HS-27A (cell line): Measurements from ENCODE around the gene SLIT3.

Experiments used
- DNase-seq: peaks from one replicate; pipeline ENCODE4 v3.0.0-alpha.2; 2012; ENCODE audit warnings: low read depth, missing footprints

The SLIT3 gene

DNA sequence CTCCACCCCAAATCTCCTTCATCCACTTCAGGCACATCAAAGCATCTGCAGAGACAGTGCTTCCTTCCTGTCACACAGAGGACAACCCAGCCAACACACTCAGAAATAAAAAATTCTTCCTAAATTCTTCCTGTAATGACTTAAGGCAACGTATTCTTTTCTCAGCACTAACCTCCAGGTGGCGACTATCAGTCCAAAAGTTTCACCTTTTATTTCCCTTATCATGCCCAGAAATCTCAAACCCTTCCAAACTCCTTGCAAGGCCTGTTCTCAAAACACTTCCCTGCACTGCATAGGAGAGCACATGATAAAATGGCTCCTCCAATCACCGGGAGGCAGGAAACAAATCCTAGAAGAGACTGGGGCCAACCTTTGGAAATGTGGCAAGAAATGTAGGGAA, 35.1 kb downstream of the SLIT3 start:
- DNase-seq = no peak

DNA sequence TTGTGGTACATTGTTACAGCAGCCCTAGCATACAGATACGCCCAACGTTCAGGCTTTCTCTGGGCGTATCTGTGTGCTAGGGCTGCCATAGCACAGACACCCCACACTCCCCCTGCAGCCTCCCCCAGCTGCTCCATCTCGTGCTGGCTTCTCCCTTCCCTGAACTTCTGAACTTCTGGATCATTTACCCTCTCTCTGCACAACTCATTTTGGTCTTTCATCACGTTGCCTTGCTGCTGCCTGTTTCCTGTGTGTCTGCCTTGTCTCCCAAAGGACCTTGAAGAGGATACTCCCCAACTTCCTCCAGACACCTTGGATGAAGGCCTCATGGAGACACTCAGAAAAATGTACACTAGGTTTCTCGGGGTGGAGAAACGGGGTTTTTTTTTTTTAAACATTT, 37.3 kb downstream of the SLIT3 start:
- no peak for DNase-seq

DNA sequence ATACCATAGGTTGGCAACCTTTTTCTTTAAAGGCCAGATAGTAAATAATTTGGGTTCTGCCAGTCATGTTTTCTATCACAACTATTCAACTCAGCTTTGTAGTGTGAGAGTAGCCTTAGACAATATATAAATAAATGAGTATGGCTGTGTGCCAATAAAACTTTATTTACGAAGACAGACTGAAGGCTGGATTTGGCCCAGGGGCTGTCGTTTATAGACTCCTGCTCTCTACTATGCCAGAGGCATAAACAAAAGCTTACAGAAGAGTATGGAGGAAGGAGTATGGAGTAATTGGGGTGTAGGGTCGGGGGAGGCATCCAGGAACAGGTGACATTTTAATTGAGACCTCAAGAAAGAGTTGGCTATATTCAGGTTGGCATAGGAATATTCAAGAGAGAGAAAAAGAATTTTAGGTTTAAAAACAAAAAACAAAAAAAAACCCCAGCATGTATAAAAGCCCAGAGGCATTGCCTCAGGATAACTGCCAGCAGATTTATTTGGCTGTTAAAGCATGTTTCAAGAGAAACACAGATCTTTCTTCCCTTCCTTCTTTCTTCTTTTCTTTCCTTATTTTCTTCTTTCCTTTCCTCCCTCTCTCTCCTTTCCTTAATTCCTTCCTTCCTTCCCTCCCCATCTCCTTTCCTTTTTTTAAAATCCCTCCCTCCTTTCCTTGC, 39.9 kb downstream of the SLIT3 start:
- no peak for DNase-seq

GRCh38 chr5:169258372-169259000, 42.5 kb downstream of the SLIT3 start:
- no peak for DNase-seq

DNA sequence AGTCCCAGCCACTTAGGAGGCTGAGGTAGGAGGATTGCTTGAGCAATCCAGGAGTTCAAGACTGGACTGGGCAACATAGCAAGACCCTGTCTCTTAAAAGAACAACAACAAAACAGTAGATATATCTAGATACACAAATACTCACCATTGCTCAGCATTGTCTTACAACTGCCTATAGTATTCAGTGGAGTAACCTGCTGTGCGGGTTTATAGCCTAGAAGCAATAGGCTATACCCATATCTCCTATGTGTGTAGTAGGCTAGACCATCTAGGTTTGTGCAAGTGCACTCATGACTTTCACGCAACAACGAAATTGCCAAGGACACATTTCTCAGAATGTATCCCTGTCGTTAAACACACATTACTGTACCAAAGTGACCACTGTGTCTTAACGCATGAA, 44.7 kb downstream of the SLIT3 start:
- DNase-seq = no peak

DNA sequence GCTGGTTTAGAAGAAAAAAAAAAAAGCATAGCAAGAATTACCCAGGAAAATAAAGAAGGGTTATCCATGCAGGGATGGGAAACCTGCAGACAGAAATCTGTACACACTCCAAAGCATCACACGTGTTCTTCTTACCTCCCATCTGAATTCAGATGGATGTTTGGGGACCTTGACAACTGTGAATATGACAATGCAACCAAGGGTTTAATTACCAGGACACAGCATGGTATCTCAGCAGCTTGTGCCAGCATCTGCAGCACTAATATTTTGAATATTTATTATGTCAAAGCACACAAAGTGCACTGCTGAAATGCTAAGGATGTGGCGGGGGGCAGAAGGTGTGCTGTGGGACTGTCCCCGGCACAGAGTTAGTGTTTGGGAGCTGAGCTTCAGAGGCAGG, 47.9 kb downstream of the SLIT3 start:
- no peak for DNase-seq

- DNase-seq = no peak
Measured at GRCh38 chr5:169251333-169252084, 49.4 kb downstream of the SLIT3 start.

DNA sequence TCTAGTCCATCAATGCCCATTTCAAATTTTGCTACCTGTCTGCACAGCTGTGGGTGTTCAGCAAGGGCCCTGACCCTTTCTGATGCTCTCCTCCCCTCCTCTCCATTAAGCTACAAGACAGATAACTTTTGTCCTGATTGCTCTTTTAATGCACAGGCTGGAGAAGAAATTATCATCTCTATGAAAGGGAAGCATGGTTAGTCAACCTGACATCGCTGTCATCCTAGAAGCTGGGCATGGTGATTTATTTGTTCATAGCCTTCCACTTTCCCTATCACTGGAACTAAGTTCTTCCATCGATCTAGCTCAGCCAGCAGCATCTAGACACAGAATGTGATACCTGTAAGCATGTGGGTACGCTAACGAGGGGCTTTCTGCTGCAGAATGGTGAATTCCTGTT, 50.1 kb downstream of the SLIT3 start:
- DNase-seq = no peak

DNA sequence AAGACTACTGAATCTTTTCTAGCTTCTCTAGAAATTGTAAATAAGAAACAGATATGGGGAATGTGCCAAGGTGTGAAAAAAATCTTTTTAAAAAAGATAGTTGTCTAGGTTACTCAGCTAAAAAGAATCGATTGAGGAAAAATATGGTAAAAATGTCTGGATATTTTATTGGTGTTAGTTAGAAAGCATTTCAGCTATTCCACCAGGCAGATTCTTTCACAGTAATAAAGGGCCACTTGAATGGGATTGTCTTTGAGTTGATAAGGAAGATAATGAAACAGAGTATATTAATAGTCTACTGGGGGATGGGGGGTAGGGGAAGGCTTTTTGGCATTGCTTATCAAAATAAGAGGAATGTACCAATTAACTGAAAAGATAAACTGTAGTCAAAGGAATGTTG, 51.9 kb downstream of the SLIT3 start:
- DNase-seq = no peak

- DNase-seq = no peak
Measured at GRCh38 chr5:169248550-169248949, 52.4 kb downstream of the SLIT3 start.

GRCh38 chr5:169244812-169245211, 56.1 kb downstream of the SLIT3 start:
- DNase-seq = no peak

- DNase-seq = no peak
Measured at GRCh38 chr5:169243651-169244422, 57.1 kb downstream of the SLIT3 start.

- no peak for DNase-seq
Measured at GRCh38 chr5:169242849-169243186, 58.1 kb downstream of the SLIT3 start.

DNA sequence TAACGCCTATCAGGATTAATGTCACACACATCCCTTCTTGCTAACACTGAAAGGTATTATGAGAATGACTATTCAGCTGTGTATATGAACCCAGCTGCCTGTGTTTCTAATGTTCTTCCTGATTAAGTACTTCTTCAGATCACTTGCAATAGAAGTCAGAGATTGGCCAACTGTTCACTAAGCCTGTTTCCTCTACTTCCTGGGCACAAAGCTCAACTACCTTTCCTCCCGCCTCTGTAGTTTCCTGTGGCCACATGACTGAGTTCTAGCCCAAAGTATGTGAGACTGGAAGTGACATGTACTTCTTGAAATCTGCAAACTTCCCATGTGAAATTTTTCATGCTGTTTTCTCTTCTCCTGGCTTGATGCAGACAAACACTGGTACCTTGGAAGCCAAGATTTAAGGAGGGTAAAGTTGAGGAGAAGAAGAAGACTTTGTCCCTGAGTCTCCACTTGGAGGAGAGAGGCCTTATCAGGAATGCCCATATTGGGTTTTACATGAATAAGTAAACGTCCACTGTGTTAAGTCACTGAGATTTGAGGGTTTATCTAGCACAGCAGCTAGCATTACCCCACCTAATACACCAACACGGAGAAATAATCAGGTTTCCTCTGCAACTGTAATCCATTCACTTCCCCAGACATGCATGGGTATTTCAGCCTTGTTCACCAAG, 58.6 kb downstream of the SLIT3 start:
- DNase-seq = no peak

- DNase-seq = peak; percentile 23
Measured at GRCh38 chr5:169229342-169229892, 71.5 kb downstream of the SLIT3 start.

- no peak for DNase-seq
Measured at GRCh38 chr5:169226895-169227294, 74.0 kb downstream of the SLIT3 start.

DNA sequence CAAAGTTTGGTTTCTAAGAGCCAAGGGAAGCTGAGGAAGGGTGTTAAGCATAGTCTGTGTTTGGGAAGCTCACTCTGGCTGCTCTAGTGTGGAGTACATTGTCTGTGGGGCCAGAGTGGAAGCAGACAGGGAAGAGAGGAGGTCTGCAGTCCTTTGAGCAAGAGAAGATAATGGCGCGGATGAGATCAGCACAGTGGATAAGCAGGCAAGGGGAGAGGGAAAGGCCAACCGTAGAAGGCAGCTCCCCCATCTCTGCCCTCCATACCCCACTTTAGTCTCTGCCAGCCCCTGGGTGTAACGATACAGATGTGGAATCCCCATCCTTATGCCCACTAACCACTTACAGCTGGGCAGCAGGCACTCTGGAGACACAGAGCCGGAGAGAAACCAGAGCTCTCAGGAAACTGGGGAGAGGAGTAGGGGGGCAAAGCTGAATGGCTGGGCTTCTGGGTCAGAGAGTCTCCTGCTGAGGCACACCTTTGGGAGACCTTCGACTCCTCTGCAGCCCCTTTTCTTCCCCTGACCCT, 75.0 kb downstream of the SLIT3 start:
- DNase-seq = no peak

DNA sequence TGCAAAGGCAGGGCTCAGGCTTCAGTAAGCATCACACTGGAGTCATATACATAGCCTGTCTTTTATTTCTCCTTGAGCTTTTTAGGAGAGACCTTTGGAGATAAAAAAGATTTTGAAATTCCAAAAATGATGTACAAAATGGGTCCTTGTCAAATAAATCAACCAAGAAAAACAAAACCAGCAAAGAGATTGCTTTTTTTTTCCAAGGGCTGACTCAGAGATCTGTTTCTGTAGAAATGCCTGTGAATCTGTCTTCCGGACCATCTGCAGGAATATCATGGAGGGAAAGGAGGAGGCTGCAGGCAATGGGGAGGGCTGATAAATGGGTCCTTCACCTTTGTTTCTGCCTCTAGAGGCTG, 77.4 kb downstream of the SLIT3 start:
- peak; percentile 17 for DNase-seq

GRCh38 chr5:169222934-169223594, 77.9 kb downstream of the SLIT3 start:
- no peak for DNase-seq

- DNase-seq = no peak
Measured at GRCh38 chr5:169221519-169221918, 79.4 kb downstream of the SLIT3 start.

- DNase-seq = no peak
Measured at GRCh38 chr5:169219961-169220360, 81.0 kb downstream of the SLIT3 start.
